ENCODE results near the gene ID2. TPM values are rescaled to one million over a fixed set of nuclear protein-coding genes. Genes with fewer than 3 reads are reported as not detected.

ID2 gene
- total RNA-seq, 1 donor from 2014 or later: 378 TPM

DNA sequence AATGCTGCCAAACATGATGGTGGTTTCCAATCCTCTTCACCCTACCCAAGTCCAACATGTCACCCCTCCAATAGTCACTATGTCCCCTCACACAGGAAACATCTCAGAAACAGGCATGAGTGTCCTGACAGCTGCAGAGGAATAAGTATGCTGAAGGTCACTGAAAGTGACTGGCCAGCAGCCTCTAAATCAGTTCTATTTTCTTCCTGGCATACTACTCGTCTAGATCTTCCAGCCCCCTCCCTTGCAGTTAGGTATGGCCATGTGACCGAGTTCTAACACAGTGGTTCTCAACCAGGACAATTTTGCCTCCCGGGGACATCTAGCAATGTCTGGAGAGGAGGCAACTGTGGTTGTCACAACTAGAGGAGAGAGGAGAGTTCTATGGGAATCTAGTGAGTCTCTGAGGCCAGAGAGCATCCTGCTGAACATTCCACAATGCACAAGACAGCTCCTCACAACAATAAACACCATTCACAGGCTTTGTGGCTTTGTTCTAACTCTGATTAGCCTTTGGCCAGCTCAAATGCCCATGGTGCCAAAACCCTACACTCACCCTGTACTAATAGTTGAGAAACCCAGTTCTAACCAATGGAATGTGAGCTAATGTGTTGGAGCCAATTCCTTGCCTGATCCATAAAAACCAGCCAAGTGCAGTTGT lies 12.6 kb upstream of the ID2 start:
- peaks cover 8% of the 10 kb centered on the region for H3K4me1 ChIP-seq
- no peaks in the 10 kb centered on the region for H3K36me3 ChIP-seq
- H3K27ac ChIP-seq: no peak overlapping the region
- H3K9me3 ChIP-seq: no peaks in the 10 kb centered on the region
- H3K4me3 ChIP-seq: no peak overlapping the region
- H3K27me3 ChIP-seq: no peaks in the 10 kb centered on the region
- DNase-seq (ENCODE audit: extremely low spot score in 2 of 2): peak; percentile 64 to 86
- intact Hi-C loops (cut with DNase I): no loop called here
- TF ChIP-seq, protein P1, sequence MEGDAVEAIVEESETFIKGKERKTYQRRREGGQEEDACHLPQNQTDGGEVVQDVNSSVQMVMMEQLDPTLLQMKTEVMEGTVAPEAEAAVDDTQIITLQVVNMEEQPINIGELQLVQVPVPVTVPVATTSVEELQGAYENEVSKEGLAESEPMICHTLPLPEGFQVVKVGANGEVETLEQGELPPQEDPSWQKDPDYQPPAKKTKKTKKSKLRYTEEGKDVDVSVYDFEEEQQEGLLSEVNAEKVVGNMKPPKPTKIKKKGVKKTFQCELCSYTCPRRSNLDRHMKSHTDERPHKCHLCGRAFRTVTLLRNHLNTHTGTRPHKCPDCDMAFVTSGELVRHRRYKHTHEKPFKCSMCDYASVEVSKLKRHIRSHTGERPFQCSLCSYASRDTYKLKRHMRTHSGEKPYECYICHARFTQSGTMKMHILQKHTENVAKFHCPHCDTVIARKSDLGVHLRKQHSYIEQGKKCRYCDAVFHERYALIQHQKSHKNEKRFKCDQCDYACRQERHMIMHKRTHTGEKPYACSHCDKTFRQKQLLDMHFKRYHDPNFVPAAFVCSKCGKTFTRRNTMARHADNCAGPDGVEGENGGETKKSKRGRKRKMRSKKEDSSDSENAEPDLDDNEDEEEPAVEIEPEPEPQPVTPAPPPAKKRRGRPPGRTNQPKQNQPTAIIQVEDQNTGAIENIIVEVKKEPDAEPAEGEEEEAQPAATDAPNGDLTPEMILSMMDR (IDR thresholded peaks at IDR 0.05): no peak
- TF ChIP-seq POLR2A (IDR thresholded peaks at IDR 0.05) (no peak), POLR2AphosphoS5 (IDR thresholded peaks at IDR 0.05; ENCODE audit: insufficient read depth in 1 of 2, low read depth in 1 of 2) (no peak)

DNA sequence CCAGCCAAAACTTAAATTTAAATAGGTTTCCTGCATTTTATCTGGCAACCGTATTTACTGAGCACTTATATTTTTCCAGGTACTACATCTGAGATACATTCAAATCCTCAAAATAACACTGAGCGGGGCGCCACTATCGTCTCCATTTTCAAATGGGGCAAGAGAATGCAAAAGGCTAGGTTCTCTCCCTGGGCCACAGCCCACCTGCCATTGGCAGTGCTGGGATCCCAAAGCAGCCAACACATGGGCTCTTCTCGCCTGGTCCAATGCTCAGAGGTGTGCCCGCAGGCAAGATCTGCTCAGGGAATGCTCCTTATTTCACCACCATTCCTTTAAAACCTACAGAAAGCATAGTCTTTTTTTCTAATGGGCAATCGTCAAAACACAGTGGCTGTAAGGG lies 11.3 kb upstream of the ID2 start:
- no peak overlapping the region for H3K4me3 ChIP-seq
- H3K9me3 ChIP-seq: no peaks in the 10 kb centered on the region
- no peak overlapping the region for H3K27ac ChIP-seq
- peak in 1 of 2 donors; percentile 43 for DNase-seq (ENCODE audit: extremely low spot score in 2 of 2)
- H3K36me3 ChIP-seq: no peaks in the 10 kb centered on the region
- peaks cover 8% of the 10 kb centered on the region for H3K4me1 ChIP-seq
- intact Hi-C loops (cut with DNase I): loop anchor here (10.0 kb wide), 1 partner anchor 666 kb away; no protein-coding TSS in a partner anchor
- no peaks in the 10 kb centered on the region for H3K27me3 ChIP-seq
- TF ChIP-seq POLR2A (IDR thresholded peaks at IDR 0.05) (no peak), POLR2AphosphoS5 (IDR thresholded peaks at IDR 0.05; ENCODE audit: insufficient read depth in 1 of 2, low read depth in 1 of 2) (no peak)
- TF ChIP-seq, protein P1 (IDR thresholded peaks at IDR 0.05): no peak

DNA sequence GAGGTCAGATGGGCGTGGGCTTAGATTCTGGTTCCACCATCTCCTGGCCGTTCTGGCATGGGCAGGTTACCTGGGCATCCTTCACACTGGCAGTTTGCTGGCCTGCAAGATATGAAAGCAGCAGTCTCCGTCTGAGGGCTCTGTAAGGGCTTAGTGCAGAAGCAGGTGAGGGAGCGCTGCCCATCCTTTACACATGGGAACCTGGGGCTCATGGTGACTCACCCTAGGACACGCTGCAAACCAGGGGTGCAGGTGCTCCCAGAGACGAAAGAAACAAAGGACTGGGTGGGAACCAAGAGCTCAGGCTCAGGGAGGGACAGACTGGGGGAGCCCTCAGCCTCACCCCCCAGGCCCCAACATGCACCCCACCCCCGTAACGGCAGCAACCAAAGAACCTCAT lies 10.7 kb upstream of the ID2 start:
- intact Hi-C loops (cut with DNase I): loop anchor here (10.0 kb wide), 1 partner anchor 666 kb away; no protein-coding TSS in a partner anchor
- no peaks in the 10 kb centered on the region for H3K9me3 ChIP-seq
- TF ChIP-seq POLR2AphosphoS5 (IDR thresholded peaks at IDR 0.05; ENCODE audit: insufficient read depth in 1 of 2, low read depth in 1 of 2) (no peak), POLR2A (IDR thresholded peaks at IDR 0.05) (no peak)
- TF ChIP-seq, protein P1 (IDR thresholded peaks at IDR 0.05): no peak
- peaks cover 12% of the 10 kb centered on the region for H3K4me1 ChIP-seq
- no peaks in the 10 kb centered on the region for H3K27me3 ChIP-seq
- H3K36me3 ChIP-seq: no peaks in the 10 kb centered on the region
- no peak overlapping the region for H3K4me3 ChIP-seq
- no peak overlapping the region for H3K27ac ChIP-seq
- DNase-seq (ENCODE audit: extremely low spot score in 2 of 2): peak in 1 of 2 donors; percentile 81

DNA sequence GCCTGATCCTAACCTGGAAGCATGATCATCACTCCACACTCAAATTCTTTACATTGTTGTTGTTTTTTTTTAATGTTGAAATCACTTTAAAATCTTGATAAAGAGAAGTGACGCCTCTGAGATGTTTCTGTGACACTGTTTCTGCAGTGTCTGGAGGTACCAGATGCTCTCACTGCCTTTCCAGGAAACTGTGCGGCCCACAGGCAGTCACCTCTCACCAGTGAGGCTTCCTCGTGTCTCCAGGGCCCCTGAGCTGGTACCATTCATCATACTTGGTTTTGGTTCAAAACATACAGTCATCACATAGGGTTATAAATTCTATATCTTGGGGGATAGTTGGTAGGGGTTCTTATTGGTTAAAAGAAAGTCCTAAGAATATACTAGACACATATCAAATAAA lies 10.1 kb upstream of the ID2 start:
- no peaks in the 10 kb centered on the region for H3K9me3 ChIP-seq
- DNase-seq (ENCODE audit: extremely low spot score in 2 of 2): peak in 1 of 2 donors; percentile 46
- intact Hi-C loops (cut with DNase I): loop anchor here (10.0 kb wide), 1 partner anchor 667 kb away; no protein-coding TSS in a partner anchor
- H3K4me1 ChIP-seq: peaks cover 18% of the 10 kb centered on the region
- no peak overlapping the region for H3K4me3 ChIP-seq
- no peaks in the 10 kb centered on the region for H3K36me3 ChIP-seq
- no peak overlapping the region for H3K27ac ChIP-seq
- TF ChIP-seq POLR2AphosphoS5 (IDR thresholded peaks at IDR 0.05; ENCODE audit: insufficient read depth in 1 of 2, low read depth in 1 of 2) (no peak), POLR2A (IDR thresholded peaks at IDR 0.05) (no peak)
- TF ChIP-seq, protein P1 (IDR thresholded peaks at IDR 0.05): no peak
- no peaks in the 10 kb centered on the region for H3K27me3 ChIP-seq

DNA sequence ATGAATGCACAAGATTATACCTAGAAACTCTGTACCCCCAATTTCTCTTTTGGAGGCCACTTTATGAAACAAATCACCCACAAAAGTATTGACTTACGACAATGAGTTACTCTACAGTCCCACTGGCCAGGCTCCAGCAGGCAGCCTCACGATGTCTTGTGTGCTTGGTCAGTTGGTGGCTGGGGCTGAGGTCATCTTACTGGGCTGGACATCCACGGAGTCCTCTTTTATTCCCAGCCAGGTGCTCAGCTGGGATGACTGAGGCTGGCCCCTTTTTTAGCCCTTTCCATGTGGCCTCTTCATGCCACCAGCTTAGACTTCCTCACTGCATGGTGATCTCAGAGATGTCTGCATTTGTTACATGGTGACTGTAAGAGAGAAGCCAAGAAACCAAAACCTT lies 8.9 kb upstream of the ID2 start:
- intact Hi-C loops (cut with DNase I): loop anchor here (10.0 kb wide), 1 partner anchor 668 kb away; no protein-coding TSS in a partner anchor
- H3K27ac ChIP-seq: no peak overlapping the region
- H3K36me3 ChIP-seq: no peaks in the 10 kb centered on the region
- peaks cover 29% of the 10 kb centered on the region for H3K4me1 ChIP-seq
- H3K27me3 ChIP-seq: no peaks in the 10 kb centered on the region
- DNase-seq (ENCODE audit: extremely low spot score in 2 of 2): peak in 1 of 2 donors; percentile 22
- TF ChIP-seq POLR2AphosphoS5 (IDR thresholded peaks at IDR 0.05; ENCODE audit: insufficient read depth in 1 of 2, low read depth in 1 of 2) (no peak), POLR2A (IDR thresholded peaks at IDR 0.05) (no peak)
- TF ChIP-seq, protein P1 (IDR thresholded peaks at IDR 0.05): no peak
- H3K9me3 ChIP-seq: no peaks in the 10 kb centered on the region
- no peak overlapping the region for H3K4me3 ChIP-seq
